GM18951 (cell line): ENCODE results near the gene AMBN.

Experiments
- POLR2A ChIP-seq: IDR thresholded peaks from 4 replicates; pipeline ENCODE4 v1.6.1; 2011; ENCODE audit warnings: mild to moderate bottlenecking; ENCODE audit not compliant: insufficient read length, insufficient read depth; ENCODE audit errors: extremely low read depth
- in situ Hi-C: fragments of 300-500 bp; cut with MboI; formaldehyde crosslinking; loops from one replicate; pipeline ENCODE4 v1.12.0; 2022; ENCODE audit warnings: low sequenced_read_pairs, mixed read lengths, inconsistent platforms; ENCODE audit not compliant: unreplicated experiment

AMBN gene

DNA sequence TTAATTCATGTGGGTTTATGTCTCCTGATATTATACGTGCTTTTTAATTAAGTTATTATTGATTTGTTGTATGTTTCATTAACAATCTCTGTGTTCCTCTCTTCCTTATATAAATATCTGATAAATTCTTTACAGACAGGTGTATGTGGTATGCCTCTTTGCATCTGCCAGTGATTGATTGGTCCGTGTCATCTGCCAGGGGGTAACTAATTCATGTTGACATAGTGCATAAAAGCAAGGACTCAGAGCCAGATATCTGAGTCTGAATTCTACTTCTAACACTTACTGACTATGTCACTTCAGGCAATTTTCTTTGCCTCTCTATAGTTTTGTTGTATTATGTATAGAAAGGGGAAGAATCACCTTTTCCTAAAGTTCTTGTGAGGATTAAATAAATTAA is 5.2 kb upstream of the AMBN start:
- no peak for TF ChIP-seq POLR2A
- in situ Hi-C loops: no loop called here

DNA sequence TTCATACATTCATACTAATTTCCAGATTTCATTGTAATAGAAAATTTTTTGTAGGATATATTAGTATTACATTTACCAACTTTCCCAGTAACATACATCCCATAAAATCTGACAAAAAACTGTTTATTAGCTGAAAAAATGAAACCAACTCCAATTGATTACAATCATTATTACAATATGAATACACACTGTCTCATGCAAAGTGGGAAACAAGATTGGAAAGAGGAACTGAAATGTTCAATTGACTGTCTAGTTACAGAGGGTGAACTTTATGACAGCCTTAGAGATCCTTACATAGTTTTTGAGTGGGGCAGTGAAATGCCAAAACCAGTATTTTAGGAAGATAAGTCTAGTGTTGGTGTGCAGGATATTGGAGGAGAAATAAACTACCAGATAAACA is 2.3 kb upstream of the AMBN start:
- TF ChIP-seq POLR2A: no peak

DNA sequence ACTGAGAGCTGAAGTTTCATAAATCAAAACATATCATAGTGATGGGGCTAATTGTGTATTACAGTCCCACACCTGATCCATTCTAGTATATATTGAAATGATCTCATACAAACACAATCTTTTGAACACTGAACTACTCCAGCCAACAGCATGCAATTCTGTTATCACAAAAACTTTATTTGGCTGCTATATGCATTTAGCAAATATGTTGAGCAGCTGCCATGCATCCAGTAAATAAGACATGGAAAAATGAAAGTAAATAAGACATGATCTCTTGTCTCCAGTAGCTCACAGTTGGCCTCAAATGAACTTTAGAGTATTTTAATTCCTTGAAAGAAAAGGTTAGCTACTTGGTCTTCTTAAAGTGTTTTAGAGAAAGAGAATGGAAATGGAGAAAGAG is 2.1 kb downstream of the AMBN start:
- no peak for TF ChIP-seq POLR2A
- in situ Hi-C loops: no loop called here

More for the DNA sequence above, 2.3 kb upstream of the AMBN start:
- in situ Hi-C loops: no loop called here

DNA sequence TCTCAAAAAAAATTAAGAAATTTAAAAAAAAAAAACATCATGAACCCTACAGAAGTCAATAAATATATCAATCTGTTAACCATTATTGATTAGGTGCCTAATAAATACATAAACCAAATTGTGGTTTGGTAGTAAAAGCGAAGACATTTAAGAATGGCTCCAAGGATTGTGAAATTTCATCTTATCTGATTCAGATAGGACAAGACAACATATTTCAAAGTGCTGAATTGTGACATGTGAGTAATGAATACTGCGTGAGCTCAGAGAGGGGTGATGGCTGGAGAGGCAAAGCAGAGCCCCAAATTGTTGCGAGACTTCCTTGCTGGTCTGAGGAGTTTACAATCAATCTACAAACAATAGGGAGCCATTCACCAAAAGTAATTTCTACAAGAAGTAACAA is 8.2 kb downstream of the AMBN start:
- TF ChIP-seq POLR2A: no peak
- in situ Hi-C loops: loop anchor here (25.0 kb wide), 1 partner anchor 1112 kb away; no protein-coding TSS in a partner anchor

DNA sequence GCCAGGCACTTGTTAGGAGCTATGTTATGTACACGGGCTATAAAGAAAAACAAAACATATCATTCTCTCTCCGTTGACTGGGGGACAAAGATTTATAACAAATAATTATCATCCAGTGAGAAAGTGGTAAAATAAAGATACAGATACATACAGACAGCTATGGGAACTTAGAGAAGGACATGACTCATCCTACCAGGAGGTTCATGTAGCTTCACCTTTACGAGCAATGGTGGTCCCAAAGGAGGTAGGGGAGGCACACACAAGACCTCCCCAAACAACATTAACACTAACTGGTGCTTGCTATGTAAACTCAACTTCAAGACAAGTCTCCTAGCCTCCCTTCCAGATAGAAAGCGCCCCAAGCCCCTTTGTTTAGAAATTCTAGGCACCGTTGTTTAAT is 8.9 kb downstream of the AMBN start:
- no peak for TF ChIP-seq POLR2A
- in situ Hi-C loops: loop anchor here (25.0 kb wide), 1 partner anchor 1111 kb away; no protein-coding TSS in a partner anchor

DNA sequence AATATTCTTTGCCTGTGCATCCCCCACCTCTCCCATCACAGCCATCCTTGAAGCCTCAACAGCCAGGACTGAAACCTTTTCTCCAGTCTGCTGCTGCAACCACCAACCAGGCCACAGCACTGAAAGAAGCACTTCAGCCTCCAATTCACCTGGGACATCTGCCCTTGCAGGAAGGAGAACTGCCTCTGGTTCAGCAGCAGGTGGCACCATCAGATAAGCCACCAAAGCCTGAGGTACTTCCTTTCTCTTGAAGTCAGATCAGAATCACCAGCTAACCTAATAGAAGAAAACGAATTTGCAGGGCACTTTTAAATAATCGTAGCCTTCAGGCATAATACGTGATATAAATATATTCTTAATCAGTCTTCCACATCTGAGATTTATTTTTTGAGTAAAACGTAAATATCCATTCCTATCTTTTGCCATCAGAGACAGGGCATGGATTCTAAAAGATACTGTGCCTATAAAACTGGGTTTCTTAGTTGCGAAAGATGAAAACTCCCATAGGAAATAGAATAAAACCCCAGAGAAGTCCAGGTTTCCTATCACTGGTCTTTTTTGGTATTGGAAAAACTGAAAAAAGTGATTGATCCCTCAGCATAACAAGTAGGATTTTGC is 9.5 kb downstream of the AMBN start:
- no peak for TF ChIP-seq POLR2A
- in situ Hi-C loops: loop anchor here (25.0 kb wide), 1 partner anchor 1111 kb away; no protein-coding TSS in a partner anchor

DNA sequence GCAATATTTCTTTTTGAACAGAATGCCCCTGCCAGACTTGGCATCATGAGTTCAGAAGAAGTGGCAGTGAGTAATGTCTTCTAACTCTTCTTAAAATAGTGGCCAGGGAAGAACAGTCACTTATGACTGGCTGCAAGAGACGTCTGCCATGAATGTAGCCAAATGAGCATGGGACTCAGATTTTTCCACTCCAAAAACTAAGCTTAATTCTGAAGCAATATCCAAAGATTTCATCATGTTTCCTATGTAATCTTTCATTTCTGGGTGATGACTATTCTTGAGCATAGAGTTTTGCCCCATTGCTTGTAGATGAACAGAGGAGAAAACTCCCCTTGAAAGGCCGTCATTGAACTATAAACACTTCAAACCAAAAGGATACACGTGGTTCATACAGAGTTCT is 11.8 kb downstream of the AMBN start:
- no peak for TF ChIP-seq POLR2A
- in situ Hi-C loops: loop anchor here (25.0 kb wide), 1 partner anchor 1108 kb away; no protein-coding TSS in a partner anchor

DNA sequence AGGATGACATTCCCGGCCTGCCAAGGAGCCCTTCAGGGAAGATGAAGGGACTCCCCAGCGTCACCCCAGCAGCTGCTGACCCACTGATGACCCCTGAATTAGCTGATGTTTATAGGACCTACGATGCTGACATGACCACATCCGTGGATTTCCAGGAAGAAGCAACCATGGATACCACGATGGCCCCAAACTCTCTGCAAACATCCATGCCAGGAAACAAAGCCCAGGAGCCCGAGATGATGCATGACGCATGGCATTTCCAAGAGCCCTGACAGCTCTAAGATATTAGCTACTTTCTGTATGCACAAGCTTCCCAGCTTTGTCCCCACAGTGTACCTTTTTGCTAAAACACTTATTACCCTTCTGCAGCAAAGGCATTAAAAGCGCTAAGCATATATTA is 14.4 kb downstream of the AMBN start:
- TF ChIP-seq POLR2A: no peak
- in situ Hi-C loops: loop anchor here (25.0 kb wide), 1 partner anchor 1106 kb away; no protein-coding TSS in a partner anchor

DNA sequence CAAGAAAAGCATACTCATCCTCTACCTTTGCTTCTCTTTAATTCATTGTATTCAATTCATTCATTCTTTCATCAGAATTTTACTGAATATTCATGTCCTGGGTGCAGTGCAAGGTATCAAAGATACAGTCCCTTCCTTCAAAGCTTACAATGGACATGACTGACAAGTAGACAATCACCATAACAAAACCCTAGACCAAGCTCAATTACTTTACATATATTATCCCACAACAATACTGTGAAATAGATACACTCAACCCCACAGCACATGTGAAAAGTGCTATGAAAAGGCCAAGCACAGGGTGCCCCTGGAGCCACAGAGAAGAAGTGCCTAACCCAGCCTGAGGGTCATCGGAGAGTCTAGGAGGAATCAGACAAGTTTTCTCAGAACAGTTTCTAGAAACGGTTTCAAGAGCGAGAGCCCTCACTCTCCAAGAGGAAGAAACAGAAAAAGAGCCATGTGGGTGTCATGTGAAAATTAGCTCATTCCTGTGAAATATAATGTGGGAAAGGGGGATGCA is 15.3 kb downstream of the AMBN start:
- in situ Hi-C loops: loop anchor here (25.0 kb wide), 1 partner anchor 1105 kb away; no protein-coding TSS in a partner anchor
- TF ChIP-seq POLR2A: no peak

DNA sequence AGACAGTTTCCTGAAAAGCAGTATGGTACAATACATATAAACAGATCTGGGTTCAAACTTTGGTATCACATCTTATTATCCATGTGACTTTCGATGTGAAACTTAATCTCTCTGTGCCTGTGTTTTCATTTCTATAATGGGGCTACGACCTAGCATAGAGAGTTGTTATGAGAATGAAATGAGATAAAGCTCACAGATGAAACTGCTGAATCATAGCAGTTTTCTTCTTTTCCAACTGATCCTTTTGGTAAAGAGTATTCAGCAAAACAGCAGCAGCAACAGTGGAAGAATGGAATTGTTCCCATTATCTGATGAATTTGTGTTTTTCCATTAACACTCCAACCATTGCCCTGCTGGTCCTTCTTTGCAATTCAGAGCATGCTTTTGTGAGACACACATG is 16.3 kb downstream of the AMBN start:
- TF ChIP-seq POLR2A: no peak
- in situ Hi-C loops: loop anchor here (25.0 kb wide), 1 partner anchor 1104 kb away; no protein-coding TSS in a partner anchor

DNA sequence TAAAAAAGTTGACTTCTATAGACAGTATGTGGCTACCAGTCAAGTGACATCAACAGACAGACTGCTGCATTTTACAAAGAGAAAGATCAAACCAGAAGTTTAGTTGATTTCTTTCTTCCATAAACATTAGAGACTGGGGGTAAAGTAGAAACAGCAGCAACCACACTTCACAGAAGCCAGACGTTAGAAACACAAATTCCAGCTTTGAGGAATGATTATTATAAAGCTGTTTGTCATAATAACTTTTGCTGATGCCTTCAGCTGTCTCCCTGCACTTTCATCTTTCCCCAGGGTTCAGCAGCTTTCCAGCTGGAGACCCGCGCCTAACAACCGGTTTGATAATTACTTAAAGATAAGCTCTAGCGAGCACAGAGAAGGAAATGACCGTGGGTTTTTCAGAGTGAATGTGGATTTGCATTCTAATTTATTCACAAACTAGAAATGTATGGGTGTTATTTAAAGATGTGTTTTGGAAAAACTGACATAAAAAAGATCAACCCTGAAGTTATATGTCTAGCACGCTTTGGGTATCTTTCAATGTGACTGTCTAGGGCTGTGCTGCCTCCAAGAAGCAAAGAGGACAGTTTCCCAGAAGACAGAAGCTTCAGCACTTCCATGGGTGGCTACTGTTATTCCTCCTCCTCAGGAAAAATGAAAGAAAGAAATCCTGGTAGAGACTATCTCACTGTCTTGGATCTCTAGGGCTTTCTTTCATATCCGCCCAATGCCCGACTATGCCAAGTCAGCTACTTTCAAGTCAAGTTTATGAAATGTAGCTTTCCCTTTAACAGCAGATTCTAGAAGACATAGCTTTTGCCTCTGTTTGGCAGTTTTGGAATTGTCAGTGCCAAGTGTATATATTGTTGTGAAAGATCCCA is 21.5 kb downstream of the AMBN start:
- TF ChIP-seq POLR2A: no peak
- in situ Hi-C loops: loop anchor here (25.0 kb wide), 1 partner anchor 1099 kb away; no protein-coding TSS in a partner anchor

DNA sequence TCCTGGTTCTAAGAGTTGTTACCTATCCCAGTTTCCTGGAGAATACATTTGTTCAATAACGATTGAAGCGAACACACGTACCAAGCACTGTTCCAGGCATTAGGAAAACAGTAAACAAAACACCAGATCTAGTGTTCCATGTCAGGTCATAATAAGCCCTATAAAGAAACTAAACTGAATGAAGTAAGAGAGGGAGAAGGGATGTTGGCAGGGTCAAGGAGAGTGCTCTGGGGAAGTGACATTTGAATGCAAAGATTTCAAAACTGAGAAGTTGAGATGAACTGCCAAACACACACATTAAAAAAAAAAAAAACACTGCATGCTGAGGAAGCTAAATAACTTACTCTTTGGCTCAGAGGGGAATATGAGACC is 22.1 kb downstream of the AMBN start:
- in situ Hi-C loops: loop anchor here (25.0 kb wide), 1 partner anchor 1098 kb away; no protein-coding TSS in a partner anchor
- TF ChIP-seq POLR2A: no peak

DNA sequence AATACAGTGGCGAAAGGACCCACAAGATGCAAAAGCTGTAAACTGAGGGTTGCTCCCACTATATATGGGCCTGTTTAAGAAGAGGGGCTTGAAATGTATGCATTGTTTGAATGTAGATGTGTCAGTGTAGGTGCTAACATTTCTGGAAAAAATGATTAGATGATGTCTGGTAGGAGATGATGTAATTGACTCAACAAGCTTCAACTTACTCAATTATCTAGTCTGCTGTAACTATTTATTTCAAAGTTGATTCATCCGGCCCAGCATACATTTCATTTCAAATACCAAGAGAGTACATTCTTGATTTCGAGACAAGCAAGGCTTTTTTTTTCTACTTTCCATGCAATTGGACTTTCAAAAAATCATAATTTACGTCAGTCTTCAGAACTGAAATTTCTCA is 27.2 kb downstream of the AMBN start:
- no peak for TF ChIP-seq POLR2A
- in situ Hi-C loops: loop anchor here (25.0 kb wide), 1 partner anchor 1093 kb away; no protein-coding TSS in a partner anchor
